Type B pancreatic cell (in vitro differentiated cells): Measurements from ENCODE around the gene CDH2. TPM values are rescaled to one million over a fixed set of nuclear protein-coding genes. Genes with fewer than 3 reads are reported as not detected.
A peak's percentile ranks its signal among the peaks of the same experiment; 100 is the strongest.

Experiments used
- DNase-seq: peaks from one replicate; pipeline ENCODE4 v3.0.0; 2021; ENCODE audit warnings: mixed read lengths; ENCODE audit not compliant: unreplicated experiment; ENCODE audit errors: extremely low spot score
- H3K27ac Mint-ChIP-seq: 2 replicates; pipeline ENCODE4 v1.8.0; 2021; ENCODE audit warnings: mild to moderate bottlenecking, mixed read lengths
- H3K27me3 Mint-ChIP-seq: 2 replicates; pipeline ENCODE4 v1.8.0; 2021; ENCODE audit warnings: mixed read lengths
- H3K36me3 Mint-ChIP-seq: 2 replicates; pipeline ENCODE4 v1.8.0; 2021; ENCODE audit warnings: mixed read lengths
- H3K4me1 Mint-ChIP-seq: one replicate; pipeline ENCODE4 v1.8.0; 2021; ENCODE audit warnings: mixed read lengths; ENCODE audit not compliant: unreplicated experiment
- H3K4me3 Mint-ChIP-seq: 2 replicates; pipeline ENCODE4 v1.8.0; 2021; ENCODE audit warnings: mild to moderate bottlenecking, mixed read lengths
- H3K9me3 Mint-ChIP-seq: 2 replicates; pipeline ENCODE4 v1.8.0; 2021; ENCODE audit warnings: mixed read lengths
- total RNA-seq: library from RNA; stranded (reverse); gene quantifications from 2 replicates; pipeline ENCODE4 v1.2.1, GENCODE V29; 2021; ENCODE audit warnings: low replicate concordance
- TF ChIP-seq, protein P1 (sequence below): fragments of 200-600 bp; sonication (generic); conservative IDR thresholded peaks from 2 replicates; pipeline ENCODE4 v1.5.0; 2021; ENCODE audit warnings: antibody characterized with exemption, mild to moderate bottlenecking

CDH2 gene
- total RNA-seq, 1 donor from 2014 or later = 145 TPM

DNA sequence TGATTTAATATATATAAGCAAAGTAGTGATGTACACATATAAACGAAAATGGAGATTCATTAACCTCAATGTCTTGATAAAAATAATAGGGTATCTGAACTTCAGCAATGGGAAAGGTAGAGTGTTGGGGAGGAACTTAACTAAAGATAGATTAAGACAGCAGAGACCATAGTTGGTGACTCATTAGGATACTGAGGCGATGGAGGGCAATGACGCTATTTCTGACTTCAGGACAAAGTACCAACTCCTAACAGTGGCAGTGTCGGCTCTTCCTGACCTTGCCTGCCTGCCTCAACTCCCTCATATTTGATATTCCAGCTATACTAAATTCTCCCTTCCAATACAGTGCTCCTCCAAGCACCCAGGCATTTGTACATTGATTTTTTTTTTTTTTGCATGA, 98.6 kb downstream of the CDH2 start:
- Mint-ChIP-seq H3K4me1 (peaks cover 46% of the 10 kb centered on the region), H3K4me3 (peak overlapping the region; percentile 42), H3K36me3 (no peaks in the 10 kb centered on the region), H3K27ac (peak overlapping the region; percentile 6), H3K27me3 (no peaks in the 10 kb centered on the region), H3K9me3 (no peaks in the 10 kb centered on the region)
- DNase-seq = no peak
- TF ChIP-seq, protein P1, sequence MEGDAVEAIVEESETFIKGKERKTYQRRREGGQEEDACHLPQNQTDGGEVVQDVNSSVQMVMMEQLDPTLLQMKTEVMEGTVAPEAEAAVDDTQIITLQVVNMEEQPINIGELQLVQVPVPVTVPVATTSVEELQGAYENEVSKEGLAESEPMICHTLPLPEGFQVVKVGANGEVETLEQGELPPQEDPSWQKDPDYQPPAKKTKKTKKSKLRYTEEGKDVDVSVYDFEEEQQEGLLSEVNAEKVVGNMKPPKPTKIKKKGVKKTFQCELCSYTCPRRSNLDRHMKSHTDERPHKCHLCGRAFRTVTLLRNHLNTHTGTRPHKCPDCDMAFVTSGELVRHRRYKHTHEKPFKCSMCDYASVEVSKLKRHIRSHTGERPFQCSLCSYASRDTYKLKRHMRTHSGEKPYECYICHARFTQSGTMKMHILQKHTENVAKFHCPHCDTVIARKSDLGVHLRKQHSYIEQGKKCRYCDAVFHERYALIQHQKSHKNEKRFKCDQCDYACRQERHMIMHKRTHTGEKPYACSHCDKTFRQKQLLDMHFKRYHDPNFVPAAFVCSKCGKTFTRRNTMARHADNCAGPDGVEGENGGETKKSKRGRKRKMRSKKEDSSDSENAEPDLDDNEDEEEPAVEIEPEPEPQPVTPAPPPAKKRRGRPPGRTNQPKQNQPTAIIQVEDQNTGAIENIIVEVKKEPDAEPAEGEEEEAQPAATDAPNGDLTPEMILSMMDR = no peak

DNA sequence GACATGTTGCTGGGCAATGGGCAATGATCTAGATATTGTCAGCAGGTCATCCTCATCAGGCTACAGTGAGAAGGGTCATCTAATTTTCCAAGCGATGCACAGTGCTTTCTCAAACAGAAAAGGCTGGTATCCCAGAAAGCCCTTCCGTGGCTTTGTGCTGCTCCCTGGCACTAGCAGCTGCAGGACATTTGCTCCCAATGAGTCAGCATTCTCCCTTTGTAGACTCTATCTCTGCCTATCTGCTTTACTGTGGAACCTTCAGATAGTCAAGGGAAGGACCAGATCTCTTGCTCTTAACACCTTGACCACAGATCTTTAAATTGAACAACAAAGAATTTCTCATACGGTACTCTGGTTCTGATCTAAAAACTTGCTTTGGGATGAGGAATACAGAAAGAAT, 101.4 kb downstream of the CDH2 start:
- no peaks in the 10 kb centered on the region for H3K27me3 Mint-ChIP-seq
- H3K4me3 Mint-ChIP-seq = no peak overlapping the region
- peaks cover 4% of the 10 kb centered on the region for H3K36me3 Mint-ChIP-seq
- peak overlapping the region; percentile 4 for H3K27ac Mint-ChIP-seq
- DNase-seq = no peak
- peaks cover 56% of the 10 kb centered on the region for H3K4me1 Mint-ChIP-seq
- TF ChIP-seq, protein P1 = no peak
- H3K9me3 Mint-ChIP-seq = no peaks in the 10 kb centered on the region

DNA sequence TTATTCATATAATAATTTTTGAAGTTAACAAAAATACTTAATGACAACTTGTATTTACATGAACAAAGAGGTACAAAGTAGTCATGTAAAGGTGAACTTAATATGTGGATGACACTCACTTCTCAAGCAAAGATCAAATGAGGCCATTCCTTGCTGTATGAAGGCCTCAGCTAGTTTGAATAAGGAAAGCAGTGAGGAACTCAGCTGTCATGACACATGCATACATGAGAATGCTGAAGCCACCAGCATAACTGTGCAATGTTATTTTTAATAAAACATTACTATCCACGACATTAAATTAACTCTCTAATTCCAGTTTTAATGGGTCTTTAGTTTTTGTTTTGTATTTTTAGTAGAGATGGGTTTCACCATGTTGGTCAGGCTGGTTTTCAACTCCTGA, 102.9 kb downstream of the CDH2 start:
- no peaks in the 10 kb centered on the region for H3K27me3 Mint-ChIP-seq
- no peaks in the 10 kb centered on the region for H3K9me3 Mint-ChIP-seq
- H3K4me1 Mint-ChIP-seq = peaks cover 45% of the 10 kb centered on the region
- peaks cover 4% of the 10 kb centered on the region for H3K36me3 Mint-ChIP-seq
- TF ChIP-seq, protein P1 = no peak
- no peak overlapping the region for H3K4me3 Mint-ChIP-seq
- no peak for DNase-seq
- no peak overlapping the region for H3K27ac Mint-ChIP-seq

DNA sequence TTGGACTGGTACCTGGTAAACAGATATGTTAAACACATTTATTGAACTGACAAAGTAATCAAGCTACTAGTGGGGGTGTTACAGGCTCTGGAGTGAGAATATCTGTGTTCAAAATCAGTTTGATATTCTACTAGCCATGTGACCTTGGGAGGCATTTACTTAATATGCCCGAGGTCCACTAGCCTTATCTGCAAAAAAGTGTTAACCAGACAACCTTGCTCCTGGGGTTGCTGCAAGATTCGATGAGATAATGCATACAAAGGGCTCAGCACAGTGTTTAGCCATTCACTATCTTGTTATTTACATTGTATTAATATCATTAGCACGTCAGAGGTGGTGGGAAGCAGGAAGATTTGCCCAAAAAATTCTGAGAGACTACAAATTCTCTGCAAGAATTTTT, 103.3 kb downstream of the CDH2 start:
- H3K4me1 Mint-ChIP-seq = peaks cover 41% of the 10 kb centered on the region

DNA sequence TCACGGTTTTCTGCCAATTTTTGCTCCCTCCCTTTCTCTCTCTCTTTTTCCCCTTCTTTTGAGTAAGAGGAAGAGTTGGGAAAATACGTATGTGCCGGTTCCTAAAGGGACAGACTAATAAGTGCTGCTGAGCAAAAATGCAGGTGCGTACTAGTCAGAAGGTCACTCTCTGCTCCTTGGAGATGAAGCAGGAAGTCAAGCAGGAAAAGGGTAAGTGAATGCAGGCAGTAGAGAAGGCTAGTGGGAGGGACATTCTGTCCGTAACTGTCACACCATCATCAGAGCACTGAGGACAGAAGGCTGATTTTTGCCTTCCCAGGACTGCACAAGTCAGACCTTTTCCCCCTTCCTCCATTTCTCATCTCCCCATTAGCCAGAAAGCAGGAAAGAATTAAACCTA, 105.7 kb downstream of the CDH2 start:
- Mint-ChIP-seq H3K4me1 (peaks cover 28% of the 10 kb centered on the region), H3K27ac (no peak overlapping the region), H3K4me3 (no peak overlapping the region), H3K9me3 (no peaks in the 10 kb centered on the region), H3K36me3 (peaks cover 12% of the 10 kb centered on the region), H3K27me3 (no peaks in the 10 kb centered on the region)
- TF ChIP-seq, protein P1 = no peak
- no peak for DNase-seq

More for the DNA sequence above, 103.3 kb downstream of the CDH2 start:
- TF ChIP-seq, protein P1 = no peak
- Mint-ChIP-seq H3K27me3 (no peaks in the 10 kb centered on the region), H3K9me3 (no peaks in the 10 kb centered on the region), H3K4me3 (no peak overlapping the region), H3K27ac (no peak overlapping the region), H3K36me3 (peaks cover 4% of the 10 kb centered on the region)
- no peak for DNase-seq

DNA sequence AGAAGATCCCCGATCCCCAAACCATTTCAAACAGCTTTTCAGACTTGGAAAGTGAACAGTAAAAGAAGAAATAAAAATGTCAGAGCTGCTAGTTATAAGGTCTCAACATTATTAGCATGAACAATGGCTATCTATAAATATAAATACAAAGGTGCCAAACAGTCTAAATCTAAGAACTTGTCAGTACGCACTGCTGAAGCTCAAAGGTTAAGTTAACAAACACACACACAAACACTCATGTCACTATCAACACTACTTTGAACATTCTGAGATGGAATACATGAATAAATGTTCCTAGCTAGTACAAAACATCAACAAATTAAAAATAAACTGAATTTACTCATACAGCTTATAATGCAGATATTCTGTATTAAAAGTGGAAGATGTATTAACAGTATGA, 108.7 kb downstream of the CDH2 start:
- peaks cover 29% of the 10 kb centered on the region for H3K4me1 Mint-ChIP-seq
- no peaks in the 10 kb centered on the region for H3K27me3 Mint-ChIP-seq
- DNase-seq = no peak
- H3K36me3 Mint-ChIP-seq = peaks cover 12% of the 10 kb centered on the region
- TF ChIP-seq, protein P1 = no peak
- H3K9me3 Mint-ChIP-seq = no peaks in the 10 kb centered on the region
- H3K27ac Mint-ChIP-seq = no peak overlapping the region
- H3K4me3 Mint-ChIP-seq = no peak overlapping the region
